NT2/D1 (cell line): ENCODE data around the gene OR5C1.

Experiments used
- DNase-seq: peaks from one replicate; pipeline ENCODE4 v3.0.0-alpha.2; 2011; ENCODE audit warnings: low read depth, low spot score
- H3K27me3 ChIP-seq: 2 replicates; pipeline ENCODE4 v1.6.0; 2011; ENCODE audit warnings: mild to moderate bottlenecking; ENCODE audit not compliant: insufficient read length, insufficient read depth
- H3K36me3 ChIP-seq: 2 replicates; pipeline ENCODE4 v1.6.1; 2011; ENCODE audit warnings: mild to moderate bottlenecking, low read length, mixed read lengths; ENCODE audit not compliant: insufficient read depth, insufficient read length
- H3K4me1 ChIP-seq: 2 replicates; pipeline ENCODE4 v1.5.1; 2011; ENCODE audit not compliant: insufficient read depth, insufficient read length
- H3K4me3 ChIP-seq: 2 replicates; pipeline ENCODE4 v1.5.1; 2011; ENCODE audit warnings: low read depth; ENCODE audit not compliant: insufficient read length
- H3K9ac ChIP-seq: 2 replicates; pipeline ENCODE4 v1.6.0; 2011; ENCODE audit warnings: low read depth; ENCODE audit not compliant: insufficient read length
- H3K9me3 ChIP-seq: 2 replicates; pipeline ENCODE4 v1.5.1; 2011; ENCODE audit warnings: mild to moderate bottlenecking, low read length; ENCODE audit not compliant: insufficient read depth
- SUZ12 ChIP-seq: IDR thresholded peaks from 2 replicates; pipeline ENCODE4 v1.6.1; 2011; ENCODE audit not compliant: insufficient read length, insufficient read depth; ENCODE audit errors: extremely low read depth
- YY1 ChIP-seq: IDR thresholded peaks from 2 replicates; pipeline ENCODE4 v1.6.1; 2011; ENCODE audit not compliant: insufficient read length, insufficient read depth
- ZNF274 ChIP-seq: IDR thresholded peaks from 2 replicates; pipeline ENCODE4 v1.6.1; 2011; ENCODE audit warnings: mild to moderate bottlenecking, low read depth, low read length

Gene OR5C1

GRCh38 chr9:122814545-122814944, 25.8 kb downstream of the OR5C1 start:
- H3K9ac ChIP-seq = no peak overlapping the region
- TF ChIP-seq YY1 = no peak

GRCh38 chr9:122815544-122815943, 26.8 kb downstream of the OR5C1 start:
- Histone ChIP-seq H3K9me3 (no peaks in the 10 kb centered on the region), H3K9ac (no peak overlapping the region), H3K4me3 (no peak overlapping the region), H3K36me3 (peaks cover 41% of the 10 kb centered on the region), H3K27me3 (no peaks in the 10 kb centered on the region), H3K4me1 (no peaks in the 10 kb centered on the region)
- TF ChIP-seq YY1 (no peak), ZNF274 (no peak), SUZ12 (no peak)
- no peak for DNase-seq

More at GRCh38 chr9:122814545-122814944, 25.8 kb downstream of the OR5C1 start:
- H3K27me3 ChIP-seq = no peaks in the 10 kb centered on the region
- no peak for DNase-seq
- H3K4me3 ChIP-seq = no peak overlapping the region
- H3K36me3 ChIP-seq = peaks cover 32% of the 10 kb centered on the region
- H3K9me3 ChIP-seq = no peaks in the 10 kb centered on the region
- no peaks in the 10 kb centered on the region for H3K4me1 ChIP-seq

GRCh38 chr9:122816163-122816867, 27.6 kb downstream of the OR5C1 start:
- DNase-seq = no peak
- H3K27me3 ChIP-seq = no peaks in the 10 kb centered on the region
- no peak for TF ChIP-seq YY1
- TF ChIP-seq ZNF274 = no peak
- TF ChIP-seq SUZ12 = no peak
- no peaks in the 10 kb centered on the region for H3K4me1 ChIP-seq
- no peak overlapping the region for H3K4me3 ChIP-seq
- H3K9ac ChIP-seq = no peak overlapping the region
- H3K36me3 ChIP-seq = peaks cover 44% of the 10 kb centered on the region
- no peaks in the 10 kb centered on the region for H3K9me3 ChIP-seq

- no peak overlapping the region for H3K4me3 ChIP-seq
- H3K9me3 ChIP-seq = no peaks in the 10 kb centered on the region
- no peaks in the 10 kb centered on the region for H3K27me3 ChIP-seq
- H3K9ac ChIP-seq = no peak overlapping the region
- H3K4me1 ChIP-seq = no peaks in the 10 kb centered on the region
- DNase-seq = no peak
- H3K36me3 ChIP-seq = peaks cover 73% of the 10 kb centered on the region
- TF ChIP-seq ZNF274 (no peak), YY1 (no peak), SUZ12 (no peak)
Observed at GRCh38 chr9:122819326-122819725, 30.6 kb downstream of the OR5C1 start.

GRCh38 chr9:122819791-122820489, 31.2 kb downstream of the OR5C1 start:
- Histone ChIP-seq H3K36me3 (peaks cover 78% of the 10 kb centered on the region), H3K4me1 (no peaks in the 10 kb centered on the region), H3K9me3 (no peaks in the 10 kb centered on the region), H3K4me3 (no peak overlapping the region), H3K27me3 (no peaks in the 10 kb centered on the region), H3K9ac (no peak overlapping the region)
- DNase-seq = no peak
- no peak for TF ChIP-seq YY1
- no peak for TF ChIP-seq ZNF274
- no peak for TF ChIP-seq SUZ12

GRCh38 chr9:122820490-122820845, 31.7 kb downstream of the OR5C1 start:
- Histone ChIP-seq H3K9me3 (no peaks in the 10 kb centered on the region), H3K27me3 (no peaks in the 10 kb centered on the region), H3K4me3 (no peak overlapping the region), H3K4me1 (no peaks in the 10 kb centered on the region), H3K9ac (no peak overlapping the region), H3K36me3 (peaks cover 83% of the 10 kb centered on the region)
- DNase-seq = no peak
- no peak for TF ChIP-seq ZNF274
- no peak for TF ChIP-seq YY1

GRCh38 chr9:122821278-122821943, 32.7 kb downstream of the OR5C1 start:
- Histone ChIP-seq H3K4me3 (no peak overlapping the region), H3K4me1 (no peaks in the 10 kb centered on the region), H3K9me3 (no peaks in the 10 kb centered on the region), H3K9ac (no peak overlapping the region), H3K36me3 (peaks cover 85% of the 10 kb centered on the region), H3K27me3 (no peaks in the 10 kb centered on the region)
- TF ChIP-seq YY1 (no peak), SUZ12 (no peak), ZNF274 (no peak)
- DNase-seq = no peak
